ENCODE results near the gene OVCA2.

Gene OVCA2

GRCh38 chr17:2077040-2077439 lies 35.2 kb downstream of the OVCA2 start:
- Histone ChIP-seq H3K79me2 (ENCODE audit: insufficient read depth, low read length) (no peaks in the 10 kb centered on the region), H3K9me3 (ENCODE audit: insufficient read depth, low read length, severe bottlenecking) (no peaks in the 10 kb centered on the region), H3K4me2 (ENCODE audit: insufficient read depth, low read length) (no peak overlapping the region), H3K36me3 (ENCODE audit: insufficient read depth, low read length) (peaks cover 74% of the 10 kb centered on the region), H3K4me1 (ENCODE audit: insufficient read depth, low read length) (no peaks in the 10 kb centered on the region), H3K27ac (ENCODE audit: low read length) (no peak overlapping the region), H2AFZ (ENCODE audit: low read depth, low read length) (no peak overlapping the region), H3K27me3 (ENCODE audit: insufficient read depth, low read length, poor library complexity) (no peaks in the 10 kb centered on the region), H3K9ac (ENCODE audit: low read depth, low read length) (no peak overlapping the region), H4K20me1 (ENCODE audit: insufficient read depth, low read length) (no peaks in the 10 kb centered on the region), H3K4me3 (ENCODE audit: low read depth in 1 of 2, low read length in 2 of 2) (no peak overlapping the region)
- TF ChIP-seq, protein P1, sequence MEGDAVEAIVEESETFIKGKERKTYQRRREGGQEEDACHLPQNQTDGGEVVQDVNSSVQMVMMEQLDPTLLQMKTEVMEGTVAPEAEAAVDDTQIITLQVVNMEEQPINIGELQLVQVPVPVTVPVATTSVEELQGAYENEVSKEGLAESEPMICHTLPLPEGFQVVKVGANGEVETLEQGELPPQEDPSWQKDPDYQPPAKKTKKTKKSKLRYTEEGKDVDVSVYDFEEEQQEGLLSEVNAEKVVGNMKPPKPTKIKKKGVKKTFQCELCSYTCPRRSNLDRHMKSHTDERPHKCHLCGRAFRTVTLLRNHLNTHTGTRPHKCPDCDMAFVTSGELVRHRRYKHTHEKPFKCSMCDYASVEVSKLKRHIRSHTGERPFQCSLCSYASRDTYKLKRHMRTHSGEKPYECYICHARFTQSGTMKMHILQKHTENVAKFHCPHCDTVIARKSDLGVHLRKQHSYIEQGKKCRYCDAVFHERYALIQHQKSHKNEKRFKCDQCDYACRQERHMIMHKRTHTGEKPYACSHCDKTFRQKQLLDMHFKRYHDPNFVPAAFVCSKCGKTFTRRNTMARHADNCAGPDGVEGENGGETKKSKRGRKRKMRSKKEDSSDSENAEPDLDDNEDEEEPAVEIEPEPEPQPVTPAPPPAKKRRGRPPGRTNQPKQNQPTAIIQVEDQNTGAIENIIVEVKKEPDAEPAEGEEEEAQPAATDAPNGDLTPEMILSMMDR (IDR thresholded peaks at IDR 0.05; ENCODE audit: borderline replicate concordance, extremely low read depth, low read length, poor library complexity, severe bottlenecking) = no peak
- TF ChIP-seq EZH2 (IDR thresholded peaks at IDR 0.05; ENCODE audit: borderline replicate concordance, low read depth, low read length, severe bottlenecking) = no peak
- no peak for ATAC-seq (ENCODE audit: insufficient read depth, low read depth)
- DNase-seq = no peak

DNA sequence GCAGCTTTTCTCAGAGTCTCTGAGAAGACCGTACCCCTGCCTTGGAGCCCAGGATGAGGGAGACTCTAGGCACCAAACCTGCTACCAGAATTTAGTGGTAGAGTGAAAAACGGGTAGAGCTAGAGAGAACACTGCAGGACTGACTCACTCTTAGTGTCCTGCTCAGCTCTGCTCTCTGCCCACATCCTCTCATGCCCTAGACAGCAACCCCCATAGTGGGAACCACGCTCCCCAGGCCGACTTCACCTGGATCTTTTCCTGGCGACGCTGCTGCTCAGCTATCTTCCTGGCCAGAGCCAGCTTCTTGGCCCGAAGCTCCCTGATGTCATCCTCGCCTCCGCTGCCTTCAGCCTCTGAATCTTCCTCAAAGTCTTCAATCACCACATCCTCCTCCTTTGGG lies 39.7 kb downstream of the OVCA2 start:
- no peaks in the 10 kb centered on the region for H3K4me1 ChIP-seq (ENCODE audit: insufficient read depth, low read length)
- H3K4me2 ChIP-seq (ENCODE audit: insufficient read depth, low read length) = no peak overlapping the region
- H3K27me3 ChIP-seq (ENCODE audit: insufficient read depth, low read length, poor library complexity) = no peaks in the 10 kb centered on the region
- TF ChIP-seq, protein P1 (IDR thresholded peaks at IDR 0.05; ENCODE audit: borderline replicate concordance, extremely low read depth, low read length, poor library complexity, severe bottlenecking) = no peak
- TF ChIP-seq EZH2 (IDR thresholded peaks at IDR 0.05; ENCODE audit: borderline replicate concordance, low read depth, low read length, severe bottlenecking) = no peak
- H3K27ac ChIP-seq (ENCODE audit: low read length) = no peak overlapping the region; the same call in 1 of the 2 replicates
- peaks cover 88% of the 10 kb centered on the region for H3K36me3 ChIP-seq (ENCODE audit: insufficient read depth, low read length)
- H4K20me1 ChIP-seq (ENCODE audit: insufficient read depth, low read length) = no peaks in the 10 kb centered on the region
- H3K9me3 ChIP-seq (ENCODE audit: insufficient read depth, low read length, severe bottlenecking) = no peaks in the 10 kb centered on the region
- no peak overlapping the region for H3K9ac ChIP-seq (ENCODE audit: low read depth, low read length)
- no peak for DNase-seq
- H2AFZ ChIP-seq (ENCODE audit: low read depth, low read length) = no peak overlapping the region
- H3K4me3 ChIP-seq (ENCODE audit: low read depth in 1 of 2, low read length in 2 of 2) = no peak overlapping the region
- no peak for ATAC-seq (ENCODE audit: insufficient read depth, low read depth)
- no peaks in the 10 kb centered on the region for H3K79me2 ChIP-seq (ENCODE audit: insufficient read depth, low read length)

GRCh38 chr17:2082003-2082781 lies 40.4 kb downstream of the OVCA2 start:
- Histone ChIP-seq H3K4me1 (ENCODE audit: insufficient read depth, low read length) (no peaks in the 10 kb centered on the region), H3K27ac (ENCODE audit: low read length) (no peak overlapping the region; the same call in 1 of the 2 replicates)

More at GRCh38 chr17:2082003-2082781, 40.4 kb downstream of the OVCA2 start:
- DNase-seq = no peak
- no peak overlapping the region for H3K9ac ChIP-seq (ENCODE audit: low read depth, low read length)
- no peaks in the 10 kb centered on the region for H3K27me3 ChIP-seq (ENCODE audit: insufficient read depth, low read length, poor library complexity)
- ATAC-seq (ENCODE audit: insufficient read depth, low read depth) = no peak
- TF ChIP-seq, protein P1 (IDR thresholded peaks at IDR 0.05; ENCODE audit: borderline replicate concordance, extremely low read depth, low read length, poor library complexity, severe bottlenecking) = no peak
- TF ChIP-seq EZH2 (IDR thresholded peaks at IDR 0.05; ENCODE audit: borderline replicate concordance, low read depth, low read length, severe bottlenecking) = no peak
- peaks cover 88% of the 10 kb centered on the region for H3K36me3 ChIP-seq (ENCODE audit: insufficient read depth, low read length)
- no peak overlapping the region for H2AFZ ChIP-seq (ENCODE audit: low read depth, low read length)
- no peaks in the 10 kb centered on the region for H3K79me2 ChIP-seq (ENCODE audit: insufficient read depth, low read length)
- no peak overlapping the region for H3K4me2 ChIP-seq (ENCODE audit: insufficient read depth, low read length)
- no peaks in the 10 kb centered on the region for H4K20me1 ChIP-seq (ENCODE audit: insufficient read depth, low read length)
- H3K9me3 ChIP-seq (ENCODE audit: insufficient read depth, low read length, severe bottlenecking) = no peaks in the 10 kb centered on the region
- no peak overlapping the region for H3K4me3 ChIP-seq (ENCODE audit: low read depth in 1 of 2, low read length in 2 of 2)

All from DND-41 (cell line).